Nephron (organoid): ENCODE data around the gene ULBP3.

Source experiments
- H3K27ac Mint-ChIP-seq, 3 experiments: 2 replicates each; pipeline ENCODE4 v1.8.0; 2020; ENCODE audit warnings: mixed read lengths in 3 of 3, mild to moderate bottlenecking in 2 of 3, moderate library complexity in 1 of 3
- H3K27me3 Mint-ChIP-seq: 2 replicates; pipeline ENCODE4 v1.8.0; 2021; ENCODE audit warnings: low read depth, mild to moderate bottlenecking, moderate library complexity, mixed read lengths
- H3K36me3 Mint-ChIP-seq: 2 replicates; pipeline ENCODE4 v1.8.0; 2020; ENCODE audit warnings: low read depth, mixed read lengths
- H3K4me1 Mint-ChIP-seq: 2 replicates; pipeline ENCODE4 v1.8.0; 2020; ENCODE audit warnings: mixed read lengths
- H3K4me3 Mint-ChIP-seq, 3 experiments: 2 replicates each; pipeline ENCODE4 v1.8.0; 2020; ENCODE audit warnings: mild to moderate bottlenecking in 3 of 3, mixed read lengths in 3 of 3, moderate library complexity in 2 of 3
- H3K9me3 Mint-ChIP-seq: 2 replicates; pipeline ENCODE4 v1.8.0; 2020; ENCODE audit warnings: mixed read lengths
- CTCF ChIP-seq, 3 experiments: fragments of 200-600 bp; sonication (generic); IDR thresholded peaks; one replicate each; pipeline ENCODE4 v1.5.0; 2021; ENCODE audit warnings: antibody characterized with exemption in 3 of 3; ENCODE audit not compliant: unreplicated experiment in 3 of 3

Gene ULBP3

GRCh38 chr6:150056916-150057315 is 12.0 kb downstream of the ULBP3 start:
- Mint-ChIP-seq H3K27ac (no peak overlapping the region), H3K4me1 (peaks cover 10% of the 10 kb centered on the region), H3K9me3 (peaks cover 15% of the 10 kb centered on the region), H3K36me3 (peaks cover 8% of the 10 kb centered on the region), H3K4me3 (no peak overlapping the region), H3K27me3 (peaks cover 68% of the 10 kb centered on the region)
- no peak for TF ChIP-seq CTCF (IDR thresholded peaks at IDR 0.05; ENCODE audit: unreplicated experiment in 3 of 3)

GRCh38 chr6:150056156-150056555 is 12.8 kb downstream of the ULBP3 start:
- Mint-ChIP-seq H3K4me3 (no peak overlapping the region), H3K27me3 (peaks cover 74% of the 10 kb centered on the region), H3K27ac (no peak overlapping the region), H3K4me1 (peaks cover 10% of the 10 kb centered on the region), H3K36me3 (peaks cover 6% of the 10 kb centered on the region), H3K9me3 (peaks cover 15% of the 10 kb centered on the region)
- TF ChIP-seq CTCF (IDR thresholded peaks at IDR 0.05; ENCODE audit: unreplicated experiment in 3 of 3) = no peak

- Mint-ChIP-seq H3K36me3 (no peaks in the 10 kb centered on the region), H3K4me1 (peaks cover 16% of the 10 kb centered on the region), H3K27me3 (peaks cover 69% of the 10 kb centered on the region), H3K27ac (no peak overlapping the region), H3K4me3 (no peak overlapping the region), H3K9me3 (peaks cover 15% of the 10 kb centered on the region)
- no peak for TF ChIP-seq CTCF (IDR thresholded peaks at IDR 0.05; ENCODE audit: unreplicated experiment in 3 of 3)
These were observed 13.8 kb downstream of the ULBP3 start for GRCh38 chr6:150055131-150055530.

- Mint-ChIP-seq H3K9me3 (peaks cover 15% of the 10 kb centered on the region), H3K4me3 (no peak overlapping the region), H3K4me1 (peaks cover 16% of the 10 kb centered on the region), H3K27me3 (peaks cover 63% of the 10 kb centered on the region), H3K27ac (no peak overlapping the region), H3K36me3 (no peaks in the 10 kb centered on the region)
- TF ChIP-seq CTCF (IDR thresholded peaks at IDR 0.05; ENCODE audit: unreplicated experiment in 3 of 3) = no peak
These were observed 15.5 kb downstream of the ULBP3 start for GRCh38 chr6:150053450-150053849.

- H3K4me1 Mint-ChIP-seq = peaks cover 6% of the 10 kb centered on the region
- H3K4me3 Mint-ChIP-seq = no peak overlapping the region
- H3K9me3 Mint-ChIP-seq = peaks cover 15% of the 10 kb centered on the region
- no peak overlapping the region for H3K27ac Mint-ChIP-seq
- peaks cover 68% of the 10 kb centered on the region for H3K27me3 Mint-ChIP-seq
- H3K36me3 Mint-ChIP-seq = no peaks in the 10 kb centered on the region
- TF ChIP-seq CTCF (IDR thresholded peaks at IDR 0.05; ENCODE audit: unreplicated experiment in 3 of 3) = no peak
These were observed 18.1 kb downstream of the ULBP3 start for GRCh38 chr6:150050846-150051245.

- peaks cover 6% of the 10 kb centered on the region for H3K4me1 Mint-ChIP-seq
- TF ChIP-seq CTCF (IDR thresholded peaks at IDR 0.05; ENCODE audit: unreplicated experiment in 3 of 3) = no peak
- no peak overlapping the region for H3K27ac Mint-ChIP-seq
- H3K9me3 Mint-ChIP-seq = peaks cover 3% of the 10 kb centered on the region
- H3K4me3 Mint-ChIP-seq = no peak overlapping the region
- peaks cover 66% of the 10 kb centered on the region for H3K27me3 Mint-ChIP-seq
- H3K36me3 Mint-ChIP-seq = no peaks in the 10 kb centered on the region
These were observed 20.8 kb downstream of the ULBP3 start for GRCh38 chr6:150048099-150048498.
